Fibroblast of pulmonary artery (primary cell): ENCODE data around the gene SPAG9.

Source experiments
- DNase-seq: peaks from one replicate; pipeline ENCODE4 v3.0.0-alpha.2; 2010; ENCODE audit warnings: low read depth
- H3K4me3 ChIP-seq: replicated peaks from 2 replicates; pipeline ENCODE4 v1.5.1; 2011; ENCODE audit warnings: low read depth, mild to moderate bottlenecking, control low read depth, low read length, moderate library complexity
- CTCF ChIP-seq: IDR thresholded peaks from 2 replicates; pipeline ENCODE4 v1.5.1; 2011; ENCODE audit warnings: mild to moderate bottlenecking, control low read depth, low read length, inconsistent platforms; ENCODE audit errors: missing control alignments

The SPAG9 gene

DNA sequence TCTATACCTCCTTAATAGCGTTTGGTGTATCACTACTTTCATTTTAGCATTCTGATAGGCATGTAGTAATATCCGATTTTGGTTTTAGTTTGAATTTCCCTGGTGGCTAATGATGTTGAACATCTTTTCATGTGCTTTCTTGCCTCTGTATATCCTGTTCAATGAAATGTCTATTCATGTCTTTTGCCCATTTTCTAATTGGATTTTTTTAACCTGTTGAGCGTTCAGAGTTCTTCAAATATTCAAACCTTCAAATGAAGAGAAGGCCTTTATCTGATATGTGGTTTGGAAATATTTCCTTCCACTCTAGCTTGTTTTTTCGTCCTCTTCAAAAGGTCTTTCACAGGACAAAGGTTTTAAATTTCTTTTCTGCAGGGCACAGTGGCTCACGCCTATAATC lies 30.3 kb upstream of the SPAG9 start:
- no peak for TF ChIP-seq CTCF
- H3K4me3 ChIP-seq, result no peak overlapping the region
- DNase-seq, result no peak

- no peak for DNase-seq
- TF ChIP-seq CTCF, result no peak
- H3K4me3 ChIP-seq, result no peak overlapping the region
These were observed 28.5 kb upstream of the SPAG9 start for GRCh38 chr17:51149163-51149562.

- DNase-seq, result no peak
- TF ChIP-seq CTCF, result no peak
- no peak overlapping the region for H3K4me3 ChIP-seq
These were observed 27.0 kb upstream of the SPAG9 start for GRCh38 chr17:51147650-51148049.

DNA sequence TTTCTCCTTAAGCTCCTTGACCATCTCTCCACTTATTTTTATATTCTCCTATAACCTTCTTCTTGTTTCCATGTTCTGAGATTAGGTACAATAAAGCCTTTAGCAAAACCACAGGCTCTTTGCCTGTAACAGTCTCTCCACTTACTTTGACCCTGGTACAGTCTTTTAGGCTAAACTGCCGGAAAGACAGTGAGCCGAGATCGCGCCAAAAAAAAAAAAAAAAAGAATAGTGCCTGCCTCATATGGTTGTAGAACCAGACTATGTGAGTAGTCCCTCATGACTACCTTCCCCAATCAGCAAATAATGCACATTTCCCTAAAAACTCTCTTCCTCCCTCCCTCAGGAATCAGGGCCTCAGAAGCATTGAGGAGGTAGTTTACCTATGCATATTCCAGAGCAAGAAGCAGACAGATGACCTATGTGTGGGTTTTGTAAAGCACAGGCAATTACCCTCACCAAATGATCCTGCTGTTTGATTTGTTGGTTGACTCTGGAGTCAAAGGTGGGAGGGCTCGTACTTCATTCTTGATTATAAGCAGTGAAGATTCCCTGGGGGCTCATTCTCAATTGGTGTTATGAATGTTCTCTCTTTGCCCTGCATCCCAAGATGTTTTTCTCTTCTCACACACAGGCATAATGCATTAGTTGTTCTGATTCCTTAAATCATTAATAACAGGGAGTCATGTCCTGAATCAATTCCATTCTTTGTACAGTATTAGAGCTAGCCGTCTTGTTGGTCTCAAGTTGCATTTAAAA lies 23.8 kb upstream of the SPAG9 start:
- DNase-seq, result no peak
- no peak for TF ChIP-seq CTCF
- H3K4me3 ChIP-seq, result no peak overlapping the region

DNA sequence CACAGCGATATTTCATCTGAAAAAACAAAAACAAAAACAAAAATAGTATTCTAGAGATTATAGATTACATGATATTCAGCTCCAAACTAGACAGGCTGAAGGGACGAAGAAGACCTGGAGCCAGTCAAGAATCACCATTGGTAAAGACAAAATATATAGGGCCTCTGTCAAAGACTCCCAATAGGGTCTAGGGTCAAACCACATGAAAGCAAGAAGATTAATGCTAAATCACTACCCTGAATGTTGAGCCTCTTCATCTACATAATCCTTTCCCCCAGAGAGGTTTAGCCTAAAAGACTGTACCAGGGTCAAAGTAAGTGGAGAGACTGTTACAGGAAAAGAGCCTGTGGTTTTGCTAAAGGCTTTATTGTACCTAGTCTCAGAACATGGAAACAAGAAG lies 21.9 kb upstream of the SPAG9 start:
- TF ChIP-seq CTCF, result no peak
- no peak overlapping the region for H3K4me3 ChIP-seq
- no peak for DNase-seq

GRCh38 chr17:51135956-51136355 lies 15.3 kb upstream of the SPAG9 start:
- TF ChIP-seq CTCF, result no peak
- H3K4me3 ChIP-seq, result no peak overlapping the region
- no peak for DNase-seq

GRCh38 chr17:51133365-51133764 lies 12.7 kb upstream of the SPAG9 start:
- no peak for TF ChIP-seq CTCF
- no peak overlapping the region for H3K4me3 ChIP-seq
- DNase-seq, result no peak
